ENCODE data around the gene NPAS3.

GRCh38 chr14:33165144-33165925 lies 226.7 kb downstream of the NPAS3 start:
- no peak for TF ChIP-seq CTCF (IDR thresholded peaks at IDR 0.05)
- no peak for TF ChIP-seq POLR2A (IDR thresholded peaks at IDR 0.05)
